Globus pallidus (tissue), 1 donor: Measurements from ENCODE around the gene SLC2A13.
"Not testable (repeated sequence)": the region's sequence is repeated elsewhere in the genome, so short reads cannot be mapped to it uniquely, and the experiment has no call there.

Experiments used
- DNase-seq: peaks from one replicate; pipeline ENCODE4 v3.0.0-alpha.2; 2015; ENCODE audit warnings: low spot score

The SLC2A13 gene

GRCh38 chr12:39923364-39923763, 182.5 kb downstream of the SLC2A13 start:
- no peak for DNase-seq

- not testable (repeated sequence) for DNase-seq
These were observed 183.3 kb downstream of the SLC2A13 start for GRCh38 chr12:39922598-39922997.

- no peak for DNase-seq
These were observed 185.2 kb downstream of the SLC2A13 start for GRCh38 chr12:39920647-39921046.

GRCh38 chr12:39920222-39920621, 185.7 kb downstream of the SLC2A13 start:
- no peak for DNase-seq

- no peak for DNase-seq
These were observed 186.1 kb downstream of the SLC2A13 start for GRCh38 chr12:39919790-39920189.

GRCh38 chr12:39915249-39915648, 190.6 kb downstream of the SLC2A13 start:
- DNase-seq, result no peak

GRCh38 chr12:39912211-39912980, 193.5 kb downstream of the SLC2A13 start:
- DNase-seq, result no peak

GRCh38 chr12:39906237-39906636, 199.6 kb downstream of the SLC2A13 start:
- no peak for DNase-seq

- peak; percentile 17 for DNase-seq
These were observed 200.7 kb downstream of the SLC2A13 start for GRCh38 chr12:39905152-39905551.

- no peak for DNase-seq
These were observed 203.1 kb downstream of the SLC2A13 start for GRCh38 chr12:39902821-39903220.

- DNase-seq, result no peak
These were observed 208.6 kb downstream of the SLC2A13 start for GRCh38 chr12:39897315-39897714.

- DNase-seq, result not testable (repeated sequence)
These were observed 212.5 kb downstream of the SLC2A13 start for GRCh38 chr12:39893388-39893787.

- no peak for DNase-seq
These were observed 213.7 kb downstream of the SLC2A13 start for GRCh38 chr12:39892146-39892545.

GRCh38 chr12:39887856-39888255, 218.0 kb downstream of the SLC2A13 start:
- no peak for DNase-seq

- no peak for DNase-seq
These were observed 219.8 kb downstream of the SLC2A13 start for GRCh38 chr12:39886106-39886505.

GRCh38 chr12:39884616-39885125, 221.2 kb downstream of the SLC2A13 start:
- DNase-seq, result no peak

GRCh38 chr12:39883411-39883810, 222.5 kb downstream of the SLC2A13 start:
- DNase-seq, result no peak

GRCh38 chr12:39878753-39879152, 227.1 kb downstream of the SLC2A13 start:
- no peak for DNase-seq

GRCh38 chr12:39875721-39876120, 230.2 kb downstream of the SLC2A13 start:
- DNase-seq, result no peak

GRCh38 chr12:39874785-39875184, 231.1 kb downstream of the SLC2A13 start:
- no peak for DNase-seq

- no peak for DNase-seq
These were observed 232.8 kb downstream of the SLC2A13 start for GRCh38 chr12:39873065-39873464.

- no peak for DNase-seq
These were observed 233.5 kb downstream of the SLC2A13 start for GRCh38 chr12:39872425-39872824.

GRCh38 chr12:39868328-39868725, 237.6 kb downstream of the SLC2A13 start:
- DNase-seq, result no peak
